Tibial nerve (tissue), 4 donors: ENCODE results near the gene SNX8. TPM values are rescaled to one million over a fixed set of nuclear protein-coding genes. Genes with fewer than 3 reads are reported as not detected.
A peak's percentile ranks its signal among the peaks of the same experiment; 100 is the strongest.

ENCODE experiments used
- DNase-seq, 2 donors: peaks; one replicate each; pipeline ENCODE4 v3.0.0-alpha.2; 2019; ENCODE audit warnings: low spot score in 2 of 2
- H3K27ac ChIP-seq, 4 donors: fragments of 200-600 bp; sonication (generic) in 3 of 4; one replicate each; pipeline ENCODE4 v1.5.1; 2017 to 2019; ENCODE audit warnings: mild to moderate bottlenecking in 1 of 4
- H3K27me3 ChIP-seq, 2 donors: fragments of 200-600 bp; sonication (generic) in 1 of 2; one replicate each; pipeline versions ENCODE4 v1.5.1 to v1.6.0; 2017 to 2019
- H3K36me3 ChIP-seq, 3 donors: fragments of 200-600 bp; sonication (generic); one replicate each; pipeline ENCODE4 v1.5.1; 2018 to 2019
- H3K4me1 ChIP-seq, 4 donors: fragments of 200-600 bp; sonication (generic) in 3 of 4; one replicate each; pipeline ENCODE4 v1.5.1; 2017 to 2019
- H3K4me3 ChIP-seq, 4 donors: fragments of 200-600 bp; sonication (generic) in 3 of 4; one replicate each; pipeline ENCODE4 v1.5.1; 2017 to 2019; ENCODE audit warnings: mild to moderate bottlenecking in 1 of 4, moderate library complexity in 1 of 4
- H3K9me3 ChIP-seq, 4 donors: fragments of 200-600 bp; sonication (generic) in 3 of 4; one replicate each; pipeline ENCODE4 v1.5.1; 2017 to 2019
- CTCF ChIP-seq, 5 experiments: fragments of 200-600 bp in 3 of 5; fragments of 450-650 bp in 2 of 5; sonication (generic) in 3 of 5; IDR thresholded peaks; one replicate each; pipeline ENCODE4 v1.5.1; 2016 to 2019; ENCODE audit warnings: antibody characterized with exemption in 5 of 5, mild to moderate bottlenecking in 3 of 5, moderate library complexity in 2 of 5
- EP300 ChIP-seq, 2 donors: sonication (generic); formaldehyde crosslinking; IDR thresholded peaks; one replicate each; pipeline ENCODE4 v1.6.1; 2017; ENCODE audit warnings: antibody characterized with exemption in 2 of 2, mild to moderate bottlenecking in 1 of 2
- POLR2A ChIP-seq, 2 donors: fragments of 450-650 bp; IDR thresholded peaks; one replicate each; pipeline ENCODE4 v1.6.1; 2017; ENCODE audit warnings: antibody characterized with exemption in 2 of 2, mild to moderate bottlenecking in 2 of 2, moderate library complexity in 2 of 2
- WGBS, 2 donors: methylation state at CpG; one replicate each; pipeline ENCODE4 v1.1.5; 2018; 5-methylcytosine and 5-hydroxymethylcytosine counted together
- total RNA-seq, 4 donors: library from RNA; depleted of rRNA; stranded (reverse); fragments of >200 nt; gene quantifications; one replicate each; pipeline ENCODE4 v1.1.0, GENCODE V29; 2016

The SNX8 gene
- total RNA-seq, 4 donors from 2014 or later, result 8.6 to 39.6 (median 18.9) TPM

- Histone ChIP-seq H3K36me3 (peaks cover 0 to 13% (median 0%) of the 10 kb centered on the region in 3 donors), H3K27me3 (no peaks in the 10 kb centered on the region), H3K4me3 (no peak overlapping the region), H3K27ac (no peak overlapping the region), H3K9me3 (no peaks in the 10 kb centered on the region), H3K4me1 (no peaks in the 10 kb centered on the region)
- DNase-seq, result no peak
- 87 to 96% methylated on average over 8 of the region's 8 CpGs for WGBS, 2 donors
- TF ChIP-seq EP300 (IDR thresholded peaks at IDR 0.05) (no peak), CTCF (IDR thresholded peaks at IDR 0.05) (no peak), POLR2A (IDR thresholded peaks at IDR 0.05) (no peak)
Measured at GRCh38 chr7:2287745-2288144, 26.5 kb downstream of the SNX8 start.

- H3K4me1 ChIP-seq, result peaks cover 0 to 25% (median 0%) of the 10 kb centered on the region in 4 donors
- H3K4me3 ChIP-seq, result no peak overlapping the region
- no peak overlapping the region for H3K27ac ChIP-seq
- 91% methylated on average over 18 to 19 of the region's 20 CpGs for WGBS, 2 donors
- H3K9me3 ChIP-seq, result no peaks in the 10 kb centered on the region
- TF ChIP-seq CTCF (IDR thresholded peaks at IDR 0.05) (no peak), EP300 (IDR thresholded peaks at IDR 0.05) (no peak), POLR2A (IDR thresholded peaks at IDR 0.05) (no peak)
- peaks cover 0 to under 1% (median 0%) of the 10 kb centered on the region in 3 donors for H3K36me3 ChIP-seq
- no peaks in the 10 kb centered on the region for H3K27me3 ChIP-seq
- DNase-seq, result no peak
Measured at GRCh38 chr7:2283074-2283473, 31.2 kb downstream of the SNX8 start.

- Histone ChIP-seq H3K36me3 (peaks cover 0 to 8% (median 0%) of the 10 kb centered on the region in 3 donors), H3K27me3 (no peaks in the 10 kb centered on the region), H3K9me3 (no peaks in the 10 kb centered on the region), H3K4me3 (no peak overlapping the region), H3K4me1 (peaks cover 0 to 25% (median 0%) of the 10 kb centered on the region in 4 donors), H3K27ac (peak overlapping the region in 1 of 4 donors; percentile 34)
- 73 to 76% methylated on average over 14 of the region's 14 CpGs for WGBS, 2 donors
- no peak for DNase-seq
- TF ChIP-seq POLR2A (IDR thresholded peaks at IDR 0.05) (no peak), EP300 (IDR thresholded peaks at IDR 0.05) (no peak), CTCF (IDR thresholded peaks at IDR 0.05) (no peak)
Measured at GRCh38 chr7:2282185-2282751, 32.0 kb downstream of the SNX8 start.

- no peaks in the 10 kb centered on the region for H3K9me3 ChIP-seq
- H3K4me3 ChIP-seq, result no peak overlapping the region
- H3K27me3 ChIP-seq, result no peaks in the 10 kb centered on the region
- H3K4me1 ChIP-seq, result peaks cover 0 to 25% (median 0%) of the 10 kb centered on the region in 4 donors
- H3K27ac ChIP-seq, result peak overlapping the region in 2 of 4 donors; percentile 34 to 36
- WGBS, 2 donors, result 28 to 31% methylated on average over 9 of the region's 9 CpGs
- DNase-seq, result peak in 1 of 2 donors; percentile 8
- TF ChIP-seq CTCF (IDR thresholded peaks at IDR 0.05) (no peak), EP300 (IDR thresholded peaks at IDR 0.05) (no peak)
- H3K36me3 ChIP-seq, result peaks cover 0 to 15% (median 6%) of the 10 kb centered on the region in 3 donors
Measured at GRCh38 chr7:2281541-2281940, 32.7 kb downstream of the SNX8 start.

GRCh38 chr7:2280424-2280823, 33.8 kb downstream of the SNX8 start:
- peaks cover 0 to 25% (median 0%) of the 10 kb centered on the region in 4 donors for H3K4me1 ChIP-seq
- no peaks in the 10 kb centered on the region for H3K9me3 ChIP-seq
- no peaks in the 10 kb centered on the region for H3K27me3 ChIP-seq
- no peak overlapping the region for H3K27ac ChIP-seq
- DNase-seq, result no peak
- TF ChIP-seq POLR2A (IDR thresholded peaks at IDR 0.05) (no peak), CTCF (IDR thresholded peaks at IDR 0.05) (no peak), EP300 (IDR thresholded peaks at IDR 0.05) (no peak)
- WGBS, 2 donors, result 57 to 58% methylated on average over 2 of the region's 2 CpGs
- no peak overlapping the region for H3K4me3 ChIP-seq
- H3K36me3 ChIP-seq, result peaks cover 0 to 22% (median 6%) of the 10 kb centered on the region in 3 donors
